ENCODE results near the gene BABAM2.

GRCh38 chr2:28185891-28186290 is 295.4 kb downstream of the BABAM2 start:
- TF ChIP-seq CTCF (IDR thresholded peaks at IDR 0.05), result no peak
- TF ChIP-seq POLR2A (IDR thresholded peaks at IDR 0.05), result no peak

Data from right lobe of liver (tissue), 4 donors.